ENCODE results near the gene GRAMD1B. TPM values are rescaled to one million over a fixed set of nuclear protein-coding genes. Genes with fewer than 3 reads are reported as not detected.

GRAMD1B gene
- total RNA-seq, 2 experiments from 2014 or later: 30.3 to 36.2 TPM

- Mint-ChIP-seq H3K36me3 (no peaks in the 10 kb centered on the region), H3K27me3 (no peaks in the 10 kb centered on the region), H3K9me3 (no peaks in the 10 kb centered on the region), H3K4me1 (no peaks in the 10 kb centered on the region), H3K4me3 (no peak overlapping the region), H3K27ac (no peak overlapping the region)
- POLR2A ChIA-PET: interaction anchor here (0.5 kb wide), 1 partner anchor 964 kb away, joined by 4 read pairs; no protein-coding TSS in a partner anchor
- ATAC-seq (ENCODE audit: low read depth): no peak
- DNase-seq: no peak
Measured at GRCh38 chr11:123527947-123528346, 97.9 kb downstream of the GRAMD1B start.

- POLR2A ChIA-PET: no interaction called here
- H3K27me3 Mint-ChIP-seq: no peaks in the 10 kb centered on the region
- peaks cover 3% of the 10 kb centered on the region for H3K4me1 Mint-ChIP-seq
- H3K4me3 Mint-ChIP-seq: no peak overlapping the region
- DNase-seq (no peak), ATAC-seq (ENCODE audit: low read depth) (no peak)
- peaks cover 5% of the 10 kb centered on the region for H3K36me3 Mint-ChIP-seq
- H3K9me3 Mint-ChIP-seq: no peaks in the 10 kb centered on the region
- H3K27ac Mint-ChIP-seq: no peak overlapping the region
Measured at GRCh38 chr11:123531325-123531724, 101.3 kb downstream of the GRAMD1B start.

- POLR2A ChIA-PET: no interaction called here
- no peaks in the 10 kb centered on the region for H3K27me3 Mint-ChIP-seq
- no peak for ATAC-seq (ENCODE audit: low read depth)
Measured at GRCh38 chr11:123532131-123532530, 102.1 kb downstream of the GRAMD1B start.

GRCh38 chr11:123535401-123535800, 105.3 kb downstream of the GRAMD1B start:
- ATAC-seq (ENCODE audit: low read depth) (no peak), DNase-seq (no peak)
- Mint-ChIP-seq H3K4me1 (peaks cover 12% of the 10 kb centered on the region), H3K9me3 (no peaks in the 10 kb centered on the region), H3K27me3 (no peaks in the 10 kb centered on the region), H3K36me3 (peaks cover 10% of the 10 kb centered on the region), H3K27ac (no peak overlapping the region), H3K4me3 (no peak overlapping the region)
- POLR2A ChIA-PET: no interaction called here

More at GRCh38 chr11:123532131-123532530, 102.1 kb downstream of the GRAMD1B start:
- Mint-ChIP-seq H3K36me3 (peaks cover 5% of the 10 kb centered on the region), H3K4me1 (peaks cover 8% of the 10 kb centered on the region), H3K4me3 (no peak overlapping the region), H3K9me3 (no peaks in the 10 kb centered on the region), H3K27ac (no peak overlapping the region)
- DNase-seq: no peak

- ATAC-seq (ENCODE audit: low read depth) (no peak), DNase-seq (no peak)
- POLR2A ChIA-PET: no interaction called here
- H3K27ac Mint-ChIP-seq: no peak overlapping the region
- H3K36me3 Mint-ChIP-seq: peaks cover 13% of the 10 kb centered on the region
- H3K4me1 Mint-ChIP-seq: peaks cover 12% of the 10 kb centered on the region
- H3K4me3 Mint-ChIP-seq: no peak overlapping the region
- no peaks in the 10 kb centered on the region for H3K9me3 Mint-ChIP-seq
- H3K27me3 Mint-ChIP-seq: no peaks in the 10 kb centered on the region
Measured at GRCh38 chr11:123536690-123537437, 106.8 kb downstream of the GRAMD1B start.

GRCh38 chr11:123537726-123538125, 107.7 kb downstream of the GRAMD1B start:
- Mint-ChIP-seq H3K9me3 (no peaks in the 10 kb centered on the region), H3K27me3 (no peaks in the 10 kb centered on the region), H3K36me3 (peaks cover 13% of the 10 kb centered on the region), H3K4me1 (peaks cover 12% of the 10 kb centered on the region), H3K4me3 (no peak overlapping the region), H3K27ac (no peak overlapping the region)
- POLR2A ChIA-PET: no interaction called here
- DNase-seq (no peak), ATAC-seq (ENCODE audit: low read depth) (no peak)

GRCh38 chr11:123543797-123544196, 113.7 kb downstream of the GRAMD1B start:
- no peak overlapping the region for H3K27ac Mint-ChIP-seq
- no peak for ATAC-seq (ENCODE audit: low read depth)

GRCh38 chr11:123544631-123545375, 114.7 kb downstream of the GRAMD1B start:
- no peak overlapping the region for H3K4me3 Mint-ChIP-seq
- ATAC-seq (ENCODE audit: low read depth): no peak
- H3K27me3 Mint-ChIP-seq: no peaks in the 10 kb centered on the region
- H3K27ac Mint-ChIP-seq: no peak overlapping the region
- no peaks in the 10 kb centered on the region for H3K9me3 Mint-ChIP-seq
- POLR2A ChIA-PET: no interaction called here
- H3K36me3 Mint-ChIP-seq: peaks cover 5% of the 10 kb centered on the region
- DNase-seq: no peak
- peaks cover 4% of the 10 kb centered on the region for H3K4me1 Mint-ChIP-seq

More at GRCh38 chr11:123543797-123544196, 113.7 kb downstream of the GRAMD1B start:
- Mint-ChIP-seq H3K36me3 (peaks cover 10% of the 10 kb centered on the region), H3K4me3 (no peak overlapping the region), H3K4me1 (peaks cover 4% of the 10 kb centered on the region), H3K27me3 (no peaks in the 10 kb centered on the region), H3K9me3 (no peaks in the 10 kb centered on the region)
- no peak for DNase-seq
- POLR2A ChIA-PET: no interaction called here

- H3K9me3 Mint-ChIP-seq: no peaks in the 10 kb centered on the region
- no peak overlapping the region for H3K4me3 Mint-ChIP-seq
- POLR2A ChIA-PET: no interaction called here
- H3K36me3 Mint-ChIP-seq: peaks cover 5% of the 10 kb centered on the region
- DNase-seq (no peak), ATAC-seq (ENCODE audit: low read depth) (no peak)
- no peak overlapping the region for H3K27ac Mint-ChIP-seq
- peaks cover 5% of the 10 kb centered on the region for H3K4me1 Mint-ChIP-seq
- no peaks in the 10 kb centered on the region for H3K27me3 Mint-ChIP-seq
Measured at GRCh38 chr11:123545726-123546270, 115.7 kb downstream of the GRAMD1B start.

GRCh38 chr11:123546515-123546914, 116.4 kb downstream of the GRAMD1B start:
- Mint-ChIP-seq H3K36me3 (peaks cover 2% of the 10 kb centered on the region), H3K4me1 (peaks cover 5% of the 10 kb centered on the region)

GRCh38 chr11:123547180-123547579, 117.1 kb downstream of the GRAMD1B start:
- Mint-ChIP-seq H3K27me3 (no peaks in the 10 kb centered on the region), H3K4me3 (no peak overlapping the region), H3K9me3 (no peaks in the 10 kb centered on the region), H3K4me1 (peaks cover 5% of the 10 kb centered on the region), H3K36me3 (peaks cover 2% of the 10 kb centered on the region), H3K27ac (no peak overlapping the region)
- no peak for ATAC-seq (ENCODE audit: low read depth)
- POLR2A ChIA-PET: no interaction called here
- no peak for DNase-seq

More at GRCh38 chr11:123546515-123546914, 116.4 kb downstream of the GRAMD1B start:
- DNase-seq (no peak), ATAC-seq (ENCODE audit: low read depth) (no peak)
- Mint-ChIP-seq H3K9me3 (no peaks in the 10 kb centered on the region), H3K27ac (no peak overlapping the region), H3K27me3 (no peaks in the 10 kb centered on the region), H3K4me3 (no peak overlapping the region)
- POLR2A ChIA-PET: no interaction called here

- Mint-ChIP-seq H3K27ac (no peak overlapping the region), H3K36me3 (no peaks in the 10 kb centered on the region), H3K27me3 (no peaks in the 10 kb centered on the region), H3K9me3 (no peaks in the 10 kb centered on the region), H3K4me3 (no peak overlapping the region), H3K4me1 (peaks cover 4% of the 10 kb centered on the region)
- ATAC-seq (ENCODE audit: low read depth) (no peak), DNase-seq (no peak)
- POLR2A ChIA-PET: no interaction called here
Measured at GRCh38 chr11:123548774-123549173, 118.7 kb downstream of the GRAMD1B start.

- no peaks in the 10 kb centered on the region for H3K27me3 Mint-ChIP-seq
- POLR2A ChIA-PET: no interaction called here
- peaks cover 8% of the 10 kb centered on the region for H3K4me1 Mint-ChIP-seq
- no peaks in the 10 kb centered on the region for H3K9me3 Mint-ChIP-seq
- H3K27ac Mint-ChIP-seq: no peak overlapping the region
- DNase-seq (no peak), ATAC-seq (ENCODE audit: low read depth) (no peak)
- H3K36me3 Mint-ChIP-seq: peaks cover 2% of the 10 kb centered on the region
- H3K4me3 Mint-ChIP-seq: no peak overlapping the region
Measured at GRCh38 chr11:123549926-123550917, 120.2 kb downstream of the GRAMD1B start.
